PFSK-1 (cell line): Measurements from ENCODE around the gene P4HTM.

Source experiments
- FOXP2 ChIP-seq: optimal IDR thresholded peaks from 2 replicates; pipeline ENCODE3; 2011; ENCODE audit warnings: borderline replicate concordance, control low read depth, inconsistent platforms; ENCODE audit not compliant: insufficient read depth; ENCODE audit errors: extremely low read length, extremely low read depth
- POLR2AphosphoS5 ChIP-seq: IDR thresholded peaks from 2 replicates; pipeline ENCODE4 v1.6.1; 2012; ENCODE audit warnings: low read depth, mild to moderate bottlenecking, control low read depth, low read length, moderate library complexity
- REST ChIP-seq, 2 experiments: IDR thresholded peaks; 2 replicates each; pipeline versions ENCODE4 v1.6.1 to v1.8.0; 2011 to 2012; ENCODE audit warnings: low read depth in 2 of 2, low read length in 2 of 2, control low read depth in 1 of 2, inconsistent platforms in 1 of 2, mild to moderate bottlenecking in 1 of 2, moderate library complexity in 1 of 2; ENCODE audit not compliant: insufficient read depth in 1 of 2
- SIN3A ChIP-seq: IDR thresholded peaks from 2 replicates; pipeline ENCODE4 v1.6.1; 2012; ENCODE audit warnings: mild to moderate bottlenecking, low read length, moderate library complexity, borderline replicate concordance; ENCODE audit not compliant: insufficient read depth
- TAF1 ChIP-seq: IDR thresholded peaks from 2 replicates; pipeline ENCODE4 v1.6.1; 2012; ENCODE audit warnings: low read length, control low read depth, borderline replicate concordance; ENCODE audit not compliant: insufficient read depth

GRCh38 chr3:48990636-48991469 is 812 bp downstream of the P4HTM start:
- TF ChIP-seq TAF1, result no peak
- TF ChIP-seq REST (IDR thresholded peaks at IDR 0.05; ENCODE audit: insufficient read depth in 1 of 2, low read depth in 2 of 2, low read length in 2 of 2), result no peak
- TF ChIP-seq POLR2AphosphoS5, result no peak
- TF ChIP-seq SIN3A, result no peak
- TF ChIP-seq FOXP2, result no peak
